Caco-2 (cell line): Measurements from ENCODE around the gene DCDC1. TPM values are rescaled to one million over a fixed set of nuclear protein-coding genes. Genes with fewer than 3 reads are reported as not detected.

Experiments used
- BruUV-seq: library from RNA; stranded (reverse); fragments of 400-500 nt; replicated peaks from 2 replicates; lab custom pipeline; 2021; lab: Mats Ljungman, UMichigan
- CTCF ChIA-PET: fragments of 300-600 bp; sonication (Branson Sonifier 250); formaldehyde crosslinking; loops from one replicate; lab custom pipeline; 2022; ENCODE audit warnings: antibody characterized with exemption; lab: Charles Lee
- POLR2A ChIA-PET: fragments of 300-600 bp; sonication (Branson Sonifier 250); formaldehyde crosslinking; loops from one replicate; lab custom pipeline; 2022; ENCODE audit warnings: antibody characterized with exemption; lab: Charles Lee
- DNase-seq, 2 experiments: peaks; one replicate each; pipeline versions ENCODE4 v3.0.0 to v3.0.0-alpha.2; 2020 to 2022
- H3K27me3 ChIP-seq: replicated peaks from 2 replicates; pipeline ENCODE4 v1.6.0; 2011; ENCODE audit warnings: low read length; ENCODE audit not compliant: control insufficient read depth, insufficient read depth
- H3K36me3 ChIP-seq: 2 replicates; pipeline ENCODE4 v1.5.1; 2011; ENCODE audit warnings: low read length; ENCODE audit not compliant: control insufficient read depth, insufficient read depth
- H3K4me1 ChIP-seq: fragments of 250-450 bp; sonication (Bioruptor Pico); 2 replicates; pipeline ENCODE4 v1.5.1; 2020; ENCODE audit warnings: mild to moderate bottlenecking
- H3K4me3 ChIP-seq: 2 replicates; pipeline ENCODE4 v1.5.1; 2011; ENCODE audit warnings: low read depth, mild to moderate bottlenecking, control low read depth, low read length
- H3K9me3 ChIP-seq: fragments of 250-450 bp; sonication (Bioruptor Pico); 2 replicates; pipeline ENCODE4 v1.5.1; 2020; ENCODE audit warnings: mild to moderate bottlenecking, moderate library complexity
- H3K27ac Mint-ChIP-seq: one replicate; pipeline ENCODE4 v1.8.0; 2022; ENCODE audit warnings: mixed read lengths; ENCODE audit not compliant: unreplicated experiment
- H3K27me3 Mint-ChIP-seq: one replicate; pipeline ENCODE4 v1.8.0; 2022; ENCODE audit warnings: mixed read lengths; ENCODE audit not compliant: insufficient read depth, unreplicated experiment
- H3K36me3 Mint-ChIP-seq: one replicate; pipeline ENCODE4 v1.8.0; 2022; ENCODE audit warnings: mild to moderate bottlenecking, mixed read lengths; ENCODE audit not compliant: insufficient read depth, unreplicated experiment
- H3K4me1 Mint-ChIP-seq: one replicate; pipeline ENCODE4 v1.8.0; 2022; ENCODE audit warnings: low read depth, mixed read lengths; ENCODE audit not compliant: unreplicated experiment
- H3K4me3 Mint-ChIP-seq: one replicate; pipeline ENCODE4 v1.8.0; 2022; ENCODE audit warnings: mild to moderate bottlenecking, moderate library complexity, mixed read lengths; ENCODE audit not compliant: unreplicated experiment
- H3K9me3 Mint-ChIP-seq: one replicate; pipeline ENCODE4 v1.8.0; 2022; ENCODE audit warnings: mixed read lengths; ENCODE audit not compliant: unreplicated experiment
- intact Hi-C: fragments of 100-400 bp; cut with micrococcal nuclease; formaldehyde crosslinking; loops from one replicate; pipeline ENCODE4 v1.10.0; 2022; ENCODE audit not compliant: unreplicated experiment
- total RNA-seq: library from RNA; stranded (reverse); gene quantifications from 2 replicates; pipeline ENCODE4 v1.2.3, GENCODE V29; 2022
- TF ChIP-seq, protein P1 (sequence below), 2 experiments: fragments of 200-600 bp in 1 of 2; IDR thresholded peaks; 1 replicate in 1 of 2; 2 replicates in 1 of 2; pipeline versions ENCODE4 v1.5.1 to v1.8.0; 2011 to 2022; ENCODE audit warnings: antibody characterized with exemption in 1 of 2, control low read depth in 1 of 2, inconsistent platforms in 1 of 2, low read depth in 1 of 2, low read length in 1 of 2, mild to moderate bottlenecking in 1 of 2, moderate library complexity in 1 of 2; ENCODE audit not compliant: insufficient read depth in 1 of 2, severe bottlenecking in 1 of 2, unreplicated experiment in 1 of 2

The DCDC1 gene
- total RNA-seq, 1 experiment from 2014 or later: not detected

DNA sequence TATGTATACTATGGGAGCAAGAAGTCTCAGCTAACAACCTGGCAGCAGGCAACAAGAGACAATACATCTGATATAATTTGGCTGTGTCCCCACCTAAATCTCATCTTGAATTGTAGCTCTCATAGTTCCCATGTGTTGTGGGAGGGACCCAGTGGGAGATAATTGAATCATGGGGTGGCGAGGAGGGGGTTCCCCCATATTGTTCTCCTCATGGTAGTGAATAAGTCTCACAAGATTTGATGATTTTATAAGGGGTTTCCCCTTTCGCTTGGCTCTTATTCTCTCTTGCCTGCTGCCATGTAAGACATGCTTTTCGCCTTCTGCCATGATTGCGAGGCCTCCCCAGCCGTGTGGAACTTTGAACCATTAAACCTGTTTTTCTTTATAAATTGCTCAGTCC, 6.3 kb upstream of the DCDC1 start:
- Mint-ChIP-seq H3K36me3 (no peaks in the 10 kb centered on the region), H3K27me3 (no peaks in the 10 kb centered on the region)
- no TSS peak for BruUV-seq

DNA sequence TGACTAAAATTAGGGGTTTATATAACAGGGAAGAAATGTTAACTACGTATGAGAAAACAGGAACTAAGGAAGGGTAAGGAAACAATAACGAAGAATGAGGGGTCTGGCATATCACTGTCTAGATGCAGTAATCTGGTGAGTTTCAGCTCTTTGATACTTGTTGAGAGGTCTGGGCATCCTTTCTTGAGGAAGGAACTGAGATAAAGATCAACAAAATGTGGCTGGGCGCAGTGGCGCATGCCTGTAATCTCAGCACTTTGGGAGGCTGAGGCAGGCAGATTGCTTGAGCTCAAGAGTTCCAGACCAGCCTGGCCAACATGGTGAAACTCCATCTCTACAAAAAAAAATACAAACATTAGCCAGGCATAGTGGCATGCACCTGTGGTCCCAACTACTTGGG, 2.7 kb downstream of the DCDC1 start:
- Mint-ChIP-seq H3K36me3 (no peaks in the 10 kb centered on the region), H3K4me1 (no peaks in the 10 kb centered on the region), H3K9me3 (no peaks in the 10 kb centered on the region), H3K27ac (no peak overlapping the region), H3K27me3 (peaks cover 11% of the 10 kb centered on the region), H3K4me3 (no peak overlapping the region)
- intact Hi-C loops: no loop called here
- Histone ChIP-seq H3K9me3 (no peaks in the 10 kb centered on the region), H3K4me1 (no peaks in the 10 kb centered on the region), H3K27me3 (no peaks in the 10 kb centered on the region), H3K4me3 (no peak overlapping the region), H3K36me3 (no peaks in the 10 kb centered on the region)
- ChIA-PET CTCF (no interaction called here), POLR2A (no interaction called here)
- BruUV-seq: no TSS peak
- TF ChIP-seq, protein P1, sequence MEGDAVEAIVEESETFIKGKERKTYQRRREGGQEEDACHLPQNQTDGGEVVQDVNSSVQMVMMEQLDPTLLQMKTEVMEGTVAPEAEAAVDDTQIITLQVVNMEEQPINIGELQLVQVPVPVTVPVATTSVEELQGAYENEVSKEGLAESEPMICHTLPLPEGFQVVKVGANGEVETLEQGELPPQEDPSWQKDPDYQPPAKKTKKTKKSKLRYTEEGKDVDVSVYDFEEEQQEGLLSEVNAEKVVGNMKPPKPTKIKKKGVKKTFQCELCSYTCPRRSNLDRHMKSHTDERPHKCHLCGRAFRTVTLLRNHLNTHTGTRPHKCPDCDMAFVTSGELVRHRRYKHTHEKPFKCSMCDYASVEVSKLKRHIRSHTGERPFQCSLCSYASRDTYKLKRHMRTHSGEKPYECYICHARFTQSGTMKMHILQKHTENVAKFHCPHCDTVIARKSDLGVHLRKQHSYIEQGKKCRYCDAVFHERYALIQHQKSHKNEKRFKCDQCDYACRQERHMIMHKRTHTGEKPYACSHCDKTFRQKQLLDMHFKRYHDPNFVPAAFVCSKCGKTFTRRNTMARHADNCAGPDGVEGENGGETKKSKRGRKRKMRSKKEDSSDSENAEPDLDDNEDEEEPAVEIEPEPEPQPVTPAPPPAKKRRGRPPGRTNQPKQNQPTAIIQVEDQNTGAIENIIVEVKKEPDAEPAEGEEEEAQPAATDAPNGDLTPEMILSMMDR (IDR thresholded peaks at IDR 0.05; ENCODE audit: insufficient read depth in 1 of 2, low read depth in 1 of 2, low read length in 1 of 2, severe bottlenecking in 1 of 2, unreplicated experiment in 1 of 2): no peak
- DNase-seq: no peak

More for the DNA sequence above, 6.3 kb upstream of the DCDC1 start:
- POLR2A ChIA-PET: no interaction called here
- Histone ChIP-seq H3K9me3 (no peaks in the 10 kb centered on the region), H3K4me1 (no peaks in the 10 kb centered on the region), H3K27me3 (no peaks in the 10 kb centered on the region), H3K36me3 (no peaks in the 10 kb centered on the region), H3K4me3 (no peak overlapping the region)
- Mint-ChIP-seq H3K4me3 (no peak overlapping the region), H3K27ac (no peak overlapping the region), H3K4me1 (no peaks in the 10 kb centered on the region), H3K9me3 (no peaks in the 10 kb centered on the region)
- no peak for DNase-seq
- intact Hi-C loops: no loop called here
- TF ChIP-seq, protein P1 (IDR thresholded peaks at IDR 0.05; ENCODE audit: insufficient read depth in 1 of 2, low read depth in 1 of 2, low read length in 1 of 2, severe bottlenecking in 1 of 2, unreplicated experiment in 1 of 2): no peak
- CTCF ChIA-PET: no interaction called here

DNA sequence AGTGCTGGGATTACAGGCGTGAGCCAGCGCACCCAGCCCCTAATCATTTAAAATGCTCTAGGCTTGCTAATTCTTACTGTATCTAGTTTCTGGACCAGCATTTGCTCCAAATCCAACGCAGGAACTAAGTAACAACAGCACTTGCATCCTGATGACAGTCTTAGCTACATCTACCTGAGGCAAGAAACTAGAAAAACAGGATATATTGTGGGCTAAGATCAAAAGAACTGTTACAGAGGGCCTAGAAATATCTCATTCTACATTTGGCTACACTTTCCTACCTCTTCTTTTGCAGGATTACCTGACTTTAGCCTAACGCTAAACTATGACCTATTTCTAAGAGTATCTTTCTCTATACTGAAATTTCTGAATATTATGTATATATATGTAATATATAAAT, 7.8 kb downstream of the DCDC1 start:
- ChIA-PET CTCF (no interaction called here), POLR2A (no interaction called here)
- Mint-ChIP-seq H3K9me3 (no peaks in the 10 kb centered on the region), H3K4me3 (no peak overlapping the region), H3K27ac (no peak overlapping the region), H3K36me3 (no peaks in the 10 kb centered on the region), H3K27me3 (peaks cover 6% of the 10 kb centered on the region), H3K4me1 (no peaks in the 10 kb centered on the region)
- DNase-seq: no peak
- Histone ChIP-seq H3K27me3 (no peaks in the 10 kb centered on the region), H3K4me1 (no peaks in the 10 kb centered on the region), H3K4me3 (no peak overlapping the region), H3K36me3 (no peaks in the 10 kb centered on the region), H3K9me3 (no peaks in the 10 kb centered on the region)
- no TSS peak for BruUV-seq
- intact Hi-C loops: no loop called here
- TF ChIP-seq, protein P1 (IDR thresholded peaks at IDR 0.05; ENCODE audit: insufficient read depth in 1 of 2, low read depth in 1 of 2, low read length in 1 of 2, severe bottlenecking in 1 of 2, unreplicated experiment in 1 of 2): no peak
